Endothelial cell of umbilical vein (primary cell): ENCODE data around the gene PTGDS. TPM values are rescaled to one million over a fixed set of nuclear protein-coding genes. Genes with fewer than 3 reads are reported as not detected.
A peak's percentile ranks its signal among the peaks of the same experiment; 100 is the strongest.

Experiments
- BruUV-seq: library from RNA; stranded (reverse); fragments of 400-500 nt; replicated peaks from 2 replicates; lab custom pipeline; 2021; lab: Mats Ljungman, UMichigan
- CTCF ChIA-PET: fragments of 300-600, 350-600 bp; sonication (Branson Sonifier 250); formaldehyde crosslinking; loops from one replicate; lab custom pipeline; 2021; ENCODE audit warnings: antibody characterized with exemption, inconsistent platforms; lab: Charles Lee
- POLR2A ChIA-PET: fragments of 300-600, 350-600 bp; sonication (Branson Sonifier 250); formaldehyde crosslinking; loops from one replicate; lab custom pipeline; 2021; ENCODE audit warnings: antibody characterized with exemption, inconsistent platforms; lab: Charles Lee
- DNase-seq: peaks from one replicate; pipeline ENCODE4 v3.0.0-alpha.2; 2011; ENCODE audit warnings: low read depth, low spot score
- FAIRE-seq: peaks from 2 replicates; lab custom pipeline; 2011; peaks lifted over from hg19 to GRCh38; lab: Jason Lieb, UNC
- H2AFZ ChIP-seq: 2 replicates; pipeline ENCODE4 v1.6.0; 2012; ENCODE audit warnings: low read depth, low read length, control low read depth, inconsistent platforms
- H3K27ac ChIP-seq: 2 replicates; pipeline ENCODE4 v1.5.1; 2011; ENCODE audit warnings: low read depth, mild to moderate bottlenecking, control low read depth, low read length, moderate library complexity; ENCODE audit not compliant: insufficient read depth
- H3K27me3 ChIP-seq, 2 experiments: 2 replicates each; pipeline versions ENCODE4 v1.6.0 to v1.6.1; 2011; ENCODE audit warnings: low read length in 2 of 2, mixed read lengths in 1 of 2; ENCODE audit not compliant: control insufficient read depth in 2 of 2, insufficient read depth in 2 of 2
- H3K36me3 ChIP-seq, 2 experiments: 2 replicates in 1 of 2; 3 replicates in 1 of 2; pipeline ENCODE4 v1.5.1; 2011; ENCODE audit warnings: low read length in 2 of 2, mild to moderate bottlenecking in 1 of 2, moderate library complexity in 1 of 2; ENCODE audit not compliant: control insufficient read depth in 2 of 2, insufficient read depth in 2 of 2; ENCODE audit errors: extremely low read depth in 1 of 2
- H3K4me1 ChIP-seq: 3 replicates; pipeline ENCODE4 v1.5.1; 2011; ENCODE audit warnings: mild to moderate bottlenecking, low read length; ENCODE audit not compliant: control insufficient read depth, insufficient read depth; ENCODE audit errors: extremely low read depth
- H3K4me2 ChIP-seq: 2 replicates; pipeline ENCODE4 v1.6.1; 2011; ENCODE audit warnings: low read length, control low read depth, mixed read lengths; ENCODE audit not compliant: insufficient read depth
- H3K4me3 ChIP-seq, 3 experiments: fragments of 200-600 bp in 1 of 3; sonication (generic), shearing (Covaris generic) in 1 of 3; replicated peaks in 1 of 3; 2 replicates each; pipeline ENCODE4 v1.5.1; 2011 to 2016; ENCODE audit warnings: control low read depth in 3 of 3, low read length in 3 of 3, mild to moderate bottlenecking in 2 of 3, inconsistent platforms in 1 of 3, low read depth in 1 of 3, moderate library complexity in 1 of 3; ENCODE audit not compliant: insufficient read depth in 1 of 3
- H3K79me2 ChIP-seq: 2 replicates; pipeline ENCODE4 v1.6.0; 2012; ENCODE audit warnings: low read length, inconsistent platforms; ENCODE audit not compliant: control insufficient read depth, insufficient read depth
- H3K9ac ChIP-seq: replicated peaks from 2 replicates; pipeline ENCODE3; 2011; ENCODE audit warnings: low read length, control low read depth; ENCODE audit not compliant: insufficient read depth; ENCODE audit errors: extremely low read depth
- H3K9me1 ChIP-seq: replicated peaks from 3 replicates; pipeline ENCODE4 v1.6.0; 2011; ENCODE audit warnings: mild to moderate bottlenecking, low read length; ENCODE audit not compliant: control insufficient read depth, insufficient read depth; ENCODE audit errors: extremely low read depth
- H3K9me3 ChIP-seq: replicated peaks from 2 replicates; pipeline ENCODE4 v1.5.1; 2012; ENCODE audit warnings: low read length, inconsistent platforms; ENCODE audit not compliant: control insufficient read depth, insufficient read depth
- H4K20me1 ChIP-seq: replicated peaks from 2 replicates; pipeline ENCODE3; 2011; ENCODE audit warnings: mild to moderate bottlenecking, low read length; ENCODE audit not compliant: control insufficient read depth, insufficient read depth; ENCODE audit errors: extremely low read depth
- CTCF ChIP-seq, 2 donors: IDR thresholded peaks; 1 replicate in 1 of 2; 2 replicates in 1 of 2; pipeline ENCODE4 v1.5.1; 2011; ENCODE audit warnings: low read length in 2 of 2, mild to moderate bottlenecking in 2 of 2, moderate library complexity in 2 of 2, control low read depth in 1 of 2, inconsistent platforms in 1 of 2, low read depth in 1 of 2; ENCODE audit not compliant: insufficient read depth in 1 of 2; ENCODE audit errors: extremely low read depth in 1 of 2
- EZH2 ChIP-seq: IDR thresholded peaks from 2 replicates; pipeline ENCODE4 v1.6.1; 2012; ENCODE audit warnings: borderline replicate concordance, low read depth, mild to moderate bottlenecking, moderate library complexity, low read length, inconsistent platforms; ENCODE audit not compliant: severe bottlenecking
- FOS ChIP-seq: IDR thresholded peaks from 2 replicates; pipeline ENCODE4 v1.6.1; 2011; ENCODE audit warnings: mild to moderate bottlenecking, low read length, moderate library complexity, borderline replicate concordance; ENCODE audit not compliant: insufficient read depth
- GATA2 ChIP-seq: IDR thresholded peaks from 2 replicates; pipeline ENCODE4 v1.7.0; 2011; ENCODE audit warnings: low read depth, mild to moderate bottlenecking, moderate library complexity, mixed read lengths, low read length; ENCODE audit not compliant: insufficient read length, insufficient read depth
- MYC ChIP-seq: IDR thresholded peaks from one replicate; pipeline ENCODE4 v1.6.1; 2011; ENCODE audit warnings: mild to moderate bottlenecking, low read depth, low read length
- POLR2A ChIP-seq: IDR thresholded peaks from 2 replicates; pipeline ENCODE4 v1.6.1; 2012; ENCODE audit warnings: low read depth, mild to moderate bottlenecking, control low read depth, low read length
- POLR2AphosphoS5 ChIP-seq: IDR thresholded peaks from 2 replicates; pipeline ENCODE4 v1.6.1; 2012; ENCODE audit warnings: low read depth, mild to moderate bottlenecking, control low read depth, low read length, moderate library complexity; ENCODE audit not compliant: insufficient read depth
- dilution Hi-C: fragments of 300-500 bp; cut with MboI; formaldehyde crosslinking; loops from one replicate; pipeline ENCODE4 v1.15.0; 2019; ENCODE audit warnings: low sequenced_read_pairs; ENCODE audit not compliant: extremely low pct_ligation_motif_present
- intact Hi-C: fragments of 100-400 bp; cut with micrococcal nuclease; formaldehyde crosslinking; loops from one replicate; pipeline ENCODE4 v1.10.0; 2022
- polyA plus RNA-seq, 4 experiments: library from polyadenylated mRNA; depleted of rRNA in 3 of 4; stranded (reverse) in 3 of 4; unstranded in 1 of 4; fragments of >200 nt; gene quantifications; 2 replicates each; pipeline versions ENCODE4 v1.2.1 to v1.2.3, GENCODE V29; 2011 to 2012; ENCODE audit warnings: missing spikeins in 1 of 4
- total RNA-seq: library from RNA; stranded (reverse); gene quantifications from 2 replicates; pipeline ENCODE4 v1.2.3, GENCODE V29; 2021

PTGDS gene
- total and polyA plus RNA-seq, 2 donors (not counting 3 experiments of a cell fraction or from before 2014, with no cell fraction given) = not detected

- FAIRE-seq (no peak), DNase-seq (no peak)
- Histone ChIP-seq H3K27ac (no peak overlapping the region), H3K9me1 (no peaks in the 10 kb centered on the region), H3K9ac (no peak overlapping the region), H3K79me2 (no peaks in the 10 kb centered on the region), H3K9me3 (no peaks in the 10 kb centered on the region), H3K36me3 (no peaks in the 10 kb centered on the region), H2AFZ (peak overlapping the region; percentile 81), H3K4me3 (peak overlapping the region in 1 of 3 experiments; percentile 32), H3K27me3 (no peaks in the 10 kb centered on the region), H3K4me1 (peaks cover 4% of the 10 kb centered on the region), H4K20me1 (no peaks in the 10 kb centered on the region), H3K4me2 (peak overlapping the region; percentile 18)
- no TSS peak for BruUV-seq
- CTCF ChIA-PET = interaction anchor here (0.7 to 1.4 kb wide), 5 partner anchors 27 to 57 kb away, joined by 3 to 10 read pairs (median 4); no protein-coding TSS in a partner anchor
- POLR2A ChIA-PET = interaction anchor here (0.7 kb wide), 1 partner anchor 28 kb away, joined by 7 read pairs; no protein-coding TSS in a partner anchor
- intact Hi-C loops = loop anchor here (1.0 to 2.0 kb wide), 3 partner anchors 15 to 51 kb away; partner anchors contain the start of genes ABCA2 and PAXX
- no peak for TF ChIP-seq FOS
- no peak for TF ChIP-seq MYC
- no peak for TF ChIP-seq GATA2
- no peak for TF ChIP-seq EZH2
- no peak for TF ChIP-seq CTCF (IDR thresholded peaks at IDR 0.05; ENCODE audit: extremely low read depth in 1 of 2, insufficient read depth in 1 of 2, low read depth in 1 of 2, low read length in 2 of 2)
- no peak for TF ChIP-seq POLR2AphosphoS5
- no peak for TF ChIP-seq POLR2A
- dilution Hi-C loops = no loop called here
Measured at GRCh38 chr9:136977649-136978072, 357 bp downstream of the PTGDS start.
